ENCODE results near the gene BCO1.

DNA sequence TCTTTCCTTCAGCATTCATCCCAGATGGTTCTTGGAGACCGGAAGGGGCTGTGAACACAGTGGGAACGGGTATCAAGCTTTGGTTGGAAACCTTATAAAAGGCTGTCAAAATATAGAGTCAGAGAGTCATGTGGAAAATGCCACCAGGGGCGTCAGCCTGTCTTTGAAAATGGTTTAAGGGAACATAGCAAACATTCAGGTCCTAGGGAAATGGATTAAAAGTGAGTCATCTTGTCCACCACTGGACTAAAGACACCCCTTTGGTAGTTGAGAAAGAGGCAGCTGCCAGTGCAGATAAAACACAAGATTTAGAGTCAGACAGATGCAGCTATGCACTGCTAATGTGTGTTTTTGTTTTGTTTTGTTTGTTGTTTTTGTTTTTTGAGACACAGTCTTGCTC lies 47.8 kb upstream of the BCO1 start:
- TF ChIP-seq, protein P1, sequence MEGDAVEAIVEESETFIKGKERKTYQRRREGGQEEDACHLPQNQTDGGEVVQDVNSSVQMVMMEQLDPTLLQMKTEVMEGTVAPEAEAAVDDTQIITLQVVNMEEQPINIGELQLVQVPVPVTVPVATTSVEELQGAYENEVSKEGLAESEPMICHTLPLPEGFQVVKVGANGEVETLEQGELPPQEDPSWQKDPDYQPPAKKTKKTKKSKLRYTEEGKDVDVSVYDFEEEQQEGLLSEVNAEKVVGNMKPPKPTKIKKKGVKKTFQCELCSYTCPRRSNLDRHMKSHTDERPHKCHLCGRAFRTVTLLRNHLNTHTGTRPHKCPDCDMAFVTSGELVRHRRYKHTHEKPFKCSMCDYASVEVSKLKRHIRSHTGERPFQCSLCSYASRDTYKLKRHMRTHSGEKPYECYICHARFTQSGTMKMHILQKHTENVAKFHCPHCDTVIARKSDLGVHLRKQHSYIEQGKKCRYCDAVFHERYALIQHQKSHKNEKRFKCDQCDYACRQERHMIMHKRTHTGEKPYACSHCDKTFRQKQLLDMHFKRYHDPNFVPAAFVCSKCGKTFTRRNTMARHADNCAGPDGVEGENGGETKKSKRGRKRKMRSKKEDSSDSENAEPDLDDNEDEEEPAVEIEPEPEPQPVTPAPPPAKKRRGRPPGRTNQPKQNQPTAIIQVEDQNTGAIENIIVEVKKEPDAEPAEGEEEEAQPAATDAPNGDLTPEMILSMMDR (IDR thresholded peaks at IDR 0.05) = no peak
- TF ChIP-seq POLR2A (IDR thresholded peaks at IDR 0.05) = no peak
